NCI-H2196 treated with DMSO at 0.1 percent for 48 hours (cell line): Measurements from ENCODE around the gene DGKB.

Source experiments
- DNase-seq: peaks from one replicate; lab custom pipeline; 2025; ENCODE audit not compliant: unreplicated experiment; lab: John Stamatoyannopoulos, UW

DGKB gene

GRCh38 chr7:14170872-14171271 lies 731.7 kb downstream of the DGKB start:
- no peak for DNase-seq

- DNase-seq: no peak
Observed at GRCh38 chr7:14158111-14158510, 744.4 kb downstream of the DGKB start.

- DNase-seq: no peak
Observed at GRCh38 chr7:14156436-14156835, 746.1 kb downstream of the DGKB start.

GRCh38 chr7:14148974-14149373 lies 753.6 kb downstream of the DGKB start:
- DNase-seq: no peak

- no peak for DNase-seq
Observed at GRCh38 chr7:14147532-14147931, 755.0 kb downstream of the DGKB start.

GRCh38 chr7:14144538-14144937 lies 758.0 kb downstream of the DGKB start:
- DNase-seq: no peak

- DNase-seq: no peak
Observed at GRCh38 chr7:14144109-14144508, 758.4 kb downstream of the DGKB start.

- no peak for DNase-seq
Observed at GRCh38 chr7:14137676-14138075, 764.9 kb downstream of the DGKB start.

- DNase-seq: no peak
Observed at GRCh38 chr7:14133752-14134151, 768.8 kb downstream of the DGKB start.

GRCh38 chr7:14125998-14126397 lies 776.6 kb downstream of the DGKB start:
- DNase-seq: no peak

- DNase-seq: no peak
Observed at GRCh38 chr7:14124716-14125115, 777.8 kb downstream of the DGKB start.

GRCh38 chr7:14123923-14124322 lies 778.6 kb downstream of the DGKB start:
- no peak for DNase-seq

- no peak for DNase-seq
Observed at GRCh38 chr7:14115701-14116100, 786.9 kb downstream of the DGKB start.

GRCh38 chr7:14104861-14105260 lies 797.7 kb downstream of the DGKB start:
- no peak for DNase-seq

GRCh38 chr7:14096159-14096558 lies 806.4 kb downstream of the DGKB start:
- no peak for DNase-seq

GRCh38 chr7:14095233-14095950 lies 807.2 kb downstream of the DGKB start:
- no peak for DNase-seq
